ENCODE data around the gene H6PD. TPM values are rescaled to one million over a fixed set of nuclear protein-coding genes. Genes with fewer than 3 reads are reported as not detected.
A peak's percentile ranks its signal among the peaks of the same experiment; 100 is the strongest.

Gene H6PD
- total and polyA plus RNA-seq, 4 donors = 4.8 to 65.4 (median 40.2) TPM

DNA sequence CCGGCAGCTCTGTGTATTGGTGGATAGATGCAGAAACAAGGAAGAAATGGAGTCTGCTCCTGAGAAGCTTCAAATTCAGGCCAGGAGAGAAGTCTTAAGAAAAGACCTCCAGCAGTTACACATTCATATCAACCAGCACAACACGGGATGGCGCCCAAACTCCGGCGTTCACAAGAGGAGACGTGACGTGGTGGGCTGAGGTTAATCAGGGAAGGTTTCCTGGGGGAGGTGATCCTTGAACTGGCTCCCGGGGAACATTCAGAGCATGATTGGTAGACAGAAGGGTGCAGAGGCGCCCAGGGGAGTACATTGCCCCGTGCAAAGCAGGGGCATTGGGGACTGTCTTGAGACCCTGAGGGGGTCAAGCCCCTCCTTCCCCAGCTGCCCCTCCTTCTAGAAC, 30.5 kb downstream of the H6PD start:
- H3K27me3 ChIP-seq (ENCODE audit: control insufficient read depth in 1 of 2, insufficient read depth in 2 of 2, low read length in 1 of 2) = no peaks in the 10 kb centered on the region
- intact Hi-C loops (cut with DNase I) = loop anchor here (5.0 kb wide), 2 partner anchors 222 to 227 kb away; no protein-coding TSS in a partner anchor
- no peak overlapping the region for H3K27ac ChIP-seq (ENCODE audit: low read depth in 1 of 2, low read length in 2 of 2)
- 89 to 90% methylated on average over 10 of the region's 10 CpGs for WGBS, 2 donors
- H3K4me1 ChIP-seq (ENCODE audit: control insufficient read depth in 1 of 2, insufficient read depth in 2 of 2, low read length in 2 of 2) = no peaks in the 10 kb centered on the region
- no peak for ATAC-seq (ENCODE audit: low FRiP score)
- H3K4me3 ChIP-seq (ENCODE audit: low read length in 2 of 2) = no peak overlapping the region
- H3K9me3 ChIP-seq (ENCODE audit: control insufficient read depth, low read length) = no peaks in the 10 kb centered on the region
- H3K36me3 ChIP-seq (ENCODE audit: control insufficient read depth in 1 of 2, insufficient read depth in 2 of 2, low read length in 1 of 2) = peaks cover 0 to 8% of the 10 kb centered on the region in 2 donors
- DNase-seq = peak; percentile 16 to 57

- Histone ChIP-seq H3K4me1 (ENCODE audit: control insufficient read depth in 1 of 2, insufficient read depth in 2 of 2, low read length in 2 of 2) (no peaks in the 10 kb centered on the region), H3K27ac (ENCODE audit: low read depth in 1 of 2, low read length in 2 of 2) (no peak overlapping the region), H3K36me3 (ENCODE audit: control insufficient read depth in 1 of 2, insufficient read depth in 2 of 2, low read length in 1 of 2) (peaks cover 0 to 8% of the 10 kb centered on the region in 2 donors), H3K9me3 (ENCODE audit: control insufficient read depth, low read length) (no peaks in the 10 kb centered on the region), H3K27me3 (ENCODE audit: control insufficient read depth in 1 of 2, insufficient read depth in 2 of 2, low read length in 1 of 2) (no peaks in the 10 kb centered on the region), H3K4me3 (ENCODE audit: low read length in 2 of 2) (no peak overlapping the region)
- DNase-seq (peak; percentile 39 to 67), ATAC-seq (ENCODE audit: low FRiP score) (no peak)
- intact Hi-C loops (cut with DNase I) = loop anchor here (2.0 to 5.0 kb wide), 3 partner anchors 191 to 226 kb away; no protein-coding TSS in a partner anchor
- WGBS, 2 donors = 89 to 91% methylated on average over 12 of the region's 12 CpGs
Observed at GRCh38 chr1:9265968-9266367, 31.4 kb downstream of the H6PD start.

- Histone ChIP-seq H3K4me3 (ENCODE audit: low read length in 2 of 2) (no peak overlapping the region), H3K9me3 (ENCODE audit: control insufficient read depth, low read length) (no peaks in the 10 kb centered on the region), H3K4me1 (ENCODE audit: control insufficient read depth in 1 of 2, insufficient read depth in 2 of 2, low read length in 2 of 2) (no peaks in the 10 kb centered on the region), H3K36me3 (ENCODE audit: control insufficient read depth in 1 of 2, insufficient read depth in 2 of 2, low read length in 1 of 2) (peaks cover 0 to 8% of the 10 kb centered on the region in 2 donors), H3K27ac (ENCODE audit: low read depth in 1 of 2, low read length in 2 of 2) (no peak overlapping the region), H3K27me3 (ENCODE audit: control insufficient read depth in 1 of 2, insufficient read depth in 2 of 2, low read length in 1 of 2) (no peaks in the 10 kb centered on the region)
- intact Hi-C loops (cut with DNase I) = loop anchor here (2.0 to 5.0 kb wide), 3 partner anchors 189 to 225 kb away; no protein-coding TSS in a partner anchor
- WGBS, 2 donors = 65 to 66% methylated on average over 7 of the region's 7 CpGs
- no peak for DNase-seq
- ATAC-seq (ENCODE audit: low FRiP score) = no peak
Observed at GRCh38 chr1:9267352-9267686, 32.7 kb downstream of the H6PD start.

DNA sequence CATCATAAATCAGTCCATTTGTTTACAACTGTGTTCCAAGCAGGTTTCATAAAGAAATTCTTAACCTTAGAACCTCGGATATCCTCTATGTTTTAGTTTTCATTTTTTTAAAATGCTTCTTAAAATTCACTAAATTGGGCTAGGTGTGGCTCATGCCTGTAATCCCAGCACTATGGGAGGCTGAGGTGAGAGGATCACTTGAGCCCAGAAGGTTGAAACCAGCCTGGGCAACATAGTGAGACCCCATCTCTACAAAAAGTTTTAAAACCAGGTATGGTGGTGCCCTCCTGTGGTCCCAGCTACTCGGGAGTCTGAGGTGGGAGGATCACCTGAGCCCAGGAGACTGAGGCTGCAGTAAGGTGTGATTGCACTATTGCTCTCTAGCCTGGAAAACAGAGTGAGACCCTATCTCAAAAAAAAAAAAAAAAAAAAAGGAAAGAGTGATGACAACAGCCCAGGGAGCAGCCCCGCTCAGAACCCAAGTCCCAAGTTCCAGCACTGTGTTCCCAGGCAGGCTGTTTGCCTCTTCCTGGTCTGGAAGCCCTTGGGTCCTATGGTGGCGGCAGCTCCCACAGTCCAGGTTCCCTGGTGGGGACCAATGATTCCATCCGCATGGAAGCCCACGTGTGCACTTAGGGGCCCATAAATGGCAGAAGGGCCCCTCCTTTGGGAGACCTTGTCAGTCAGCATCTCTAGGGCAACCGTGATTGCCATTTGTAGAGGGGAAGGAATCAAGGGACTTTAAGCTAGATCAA, 33.4 kb downstream of the H6PD start:
- no peak overlapping the region for H3K27ac ChIP-seq (ENCODE audit: low read depth in 1 of 2, low read length in 2 of 2)
- WGBS, 2 donors = 86% methylated on average over 7 of the region's 7 CpGs
- peak; percentile 20 to 54 for DNase-seq

DNA sequence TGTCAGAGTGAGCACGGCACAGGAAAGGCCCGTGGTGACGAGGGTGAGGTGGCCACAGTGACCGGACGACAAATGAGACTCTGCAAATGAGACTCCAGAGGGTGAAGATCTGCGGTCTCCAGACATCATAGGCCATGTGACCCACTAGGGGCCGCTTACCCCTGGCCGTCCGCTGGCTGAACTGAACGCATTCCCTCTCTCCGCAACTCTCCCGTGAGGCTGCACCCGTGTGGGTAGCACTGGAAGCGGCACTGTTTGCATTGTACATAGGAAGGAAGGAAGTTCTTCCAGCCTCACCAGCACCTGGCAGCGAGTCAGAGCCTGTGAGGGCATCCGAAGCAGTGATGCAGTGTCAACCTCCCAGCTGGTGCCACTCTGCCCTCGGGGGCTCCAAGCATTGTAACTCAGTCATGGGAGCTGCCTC, 34.5 kb downstream of the H6PD start:
- ATAC-seq (ENCODE audit: low FRiP score) = no peak
- H3K4me3 ChIP-seq (ENCODE audit: low read length in 2 of 2) = no peak overlapping the region
- H3K27me3 ChIP-seq (ENCODE audit: control insufficient read depth in 1 of 2, insufficient read depth in 2 of 2, low read length in 1 of 2) = no peaks in the 10 kb centered on the region
- peaks cover 0 to 2% of the 10 kb centered on the region in 2 donors for H3K36me3 ChIP-seq (ENCODE audit: control insufficient read depth in 1 of 2, insufficient read depth in 2 of 2, low read length in 1 of 2)
- intact Hi-C loops (cut with DNase I) = loop anchor here (5.0 kb wide), 2 partner anchors 218 to 223 kb away; no protein-coding TSS in a partner anchor
- DNase-seq = peak; percentile 24 to 73
- H3K27ac ChIP-seq (ENCODE audit: low read depth in 1 of 2, low read length in 2 of 2) = no peak overlapping the region
- H3K9me3 ChIP-seq (ENCODE audit: control insufficient read depth, low read length) = no peaks in the 10 kb centered on the region
- H3K4me1 ChIP-seq (ENCODE audit: control insufficient read depth in 1 of 2, insufficient read depth in 2 of 2, low read length in 2 of 2) = no peaks in the 10 kb centered on the region
- WGBS, 2 donors = 89% methylated on average over 17 of the region's 17 CpGs

More for the DNA sequence above, 33.4 kb downstream of the H6PD start:
- Histone ChIP-seq H3K9me3 (ENCODE audit: control insufficient read depth, low read length) (no peaks in the 10 kb centered on the region), H3K36me3 (ENCODE audit: control insufficient read depth in 1 of 2, insufficient read depth in 2 of 2, low read length in 1 of 2) (peaks cover 0 to 6% of the 10 kb centered on the region in 2 donors), H3K4me1 (ENCODE audit: control insufficient read depth in 1 of 2, insufficient read depth in 2 of 2, low read length in 2 of 2) (no peaks in the 10 kb centered on the region), H3K27me3 (ENCODE audit: control insufficient read depth in 1 of 2, insufficient read depth in 2 of 2, low read length in 1 of 2) (no peaks in the 10 kb centered on the region), H3K4me3 (ENCODE audit: low read length in 2 of 2) (no peak overlapping the region)
- no peak for ATAC-seq (ENCODE audit: low FRiP score)
- intact Hi-C loops (cut with DNase I) = loop anchor here (2.0 to 5.0 kb wide), 3 partner anchors 189 to 224 kb away; no protein-coding TSS in a partner anchor

- intact Hi-C loops (cut with DNase I) = loop anchor here (5.0 to 10.0 kb wide), 3 partner anchors 218 to 305 kb away; no protein-coding TSS in a partner anchor
- Histone ChIP-seq H3K36me3 (ENCODE audit: control insufficient read depth in 1 of 2, insufficient read depth in 2 of 2, low read length in 1 of 2) (no peaks in the 10 kb centered on the region), H3K27ac (ENCODE audit: low read depth in 1 of 2, low read length in 2 of 2) (no peak overlapping the region), H3K4me3 (ENCODE audit: low read length in 2 of 2) (no peak overlapping the region), H3K9me3 (ENCODE audit: control insufficient read depth, low read length) (no peaks in the 10 kb centered on the region), H3K27me3 (ENCODE audit: control insufficient read depth in 1 of 2, insufficient read depth in 2 of 2, low read length in 1 of 2) (no peaks in the 10 kb centered on the region), H3K4me1 (ENCODE audit: control insufficient read depth in 1 of 2, insufficient read depth in 2 of 2, low read length in 2 of 2) (no peaks in the 10 kb centered on the region)
- WGBS, 2 donors = 83 to 88% methylated on average over 12 of the region's 12 CpGs
- DNase-seq (peak; percentile 18 to 66), ATAC-seq (ENCODE audit: low FRiP score) (no peak)
Observed at GRCh38 chr1:9269721-9270120, 35.1 kb downstream of the H6PD start.

GRCh38 chr1:9270290-9270883, 35.8 kb downstream of the H6PD start:
- DNase-seq = peak; percentile 44 to 66
- no peak for ATAC-seq (ENCODE audit: low FRiP score)
- no peaks in the 10 kb centered on the region for H3K27me3 ChIP-seq (ENCODE audit: control insufficient read depth in 1 of 2, insufficient read depth in 2 of 2, low read length in 1 of 2)
- H3K4me3 ChIP-seq (ENCODE audit: low read length in 2 of 2) = no peak overlapping the region
- WGBS, 2 donors = 88 to 89% methylated on average over 15 of the region's 15 CpGs
- no peaks in the 10 kb centered on the region for H3K4me1 ChIP-seq (ENCODE audit: control insufficient read depth in 1 of 2, insufficient read depth in 2 of 2, low read length in 2 of 2)
- H3K27ac ChIP-seq (ENCODE audit: low read depth in 1 of 2, low read length in 2 of 2) = no peak overlapping the region
- intact Hi-C loops (cut with DNase I) = loop anchor here in 1 of 2 donors (10.0 kb wide), 1 partner anchor 304 kb away; no protein-coding TSS in a partner anchor
- H3K36me3 ChIP-seq (ENCODE audit: control insufficient read depth in 1 of 2, insufficient read depth in 2 of 2, low read length in 1 of 2) = no peaks in the 10 kb centered on the region
- H3K9me3 ChIP-seq (ENCODE audit: control insufficient read depth, low read length) = no peaks in the 10 kb centered on the region

DNA sequence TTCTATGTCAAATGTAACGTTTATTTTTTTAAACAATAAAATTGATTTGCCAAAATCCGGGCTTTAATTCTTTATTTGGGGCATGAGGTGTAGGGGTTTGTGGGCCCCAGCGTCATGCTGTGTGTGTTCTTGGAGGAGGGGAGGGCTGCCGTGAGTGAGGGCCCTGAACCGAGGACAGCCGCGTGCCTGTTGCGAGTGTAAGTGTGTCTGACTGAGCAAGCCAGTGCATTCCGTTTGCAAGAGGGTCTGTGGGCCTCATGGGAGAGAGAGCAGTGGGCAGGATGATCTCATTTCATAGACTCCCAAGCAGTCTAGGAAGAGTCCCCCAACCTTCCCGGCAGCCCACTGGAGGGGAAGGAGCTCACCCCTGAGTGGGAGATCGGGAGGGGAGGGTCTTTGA, 36.7 kb downstream of the H6PD start:
- intact Hi-C loops (cut with DNase I) = loop anchor here in 1 of 2 donors (10.0 kb wide), 1 partner anchor 304 kb away; no protein-coding TSS in a partner anchor
- Histone ChIP-seq H3K4me3 (ENCODE audit: low read length in 2 of 2) (no peak overlapping the region), H3K27ac (ENCODE audit: low read depth in 1 of 2, low read length in 2 of 2) (no peak overlapping the region), H3K4me1 (ENCODE audit: control insufficient read depth in 1 of 2, insufficient read depth in 2 of 2, low read length in 2 of 2) (no peaks in the 10 kb centered on the region), H3K27me3 (ENCODE audit: control insufficient read depth in 1 of 2, insufficient read depth in 2 of 2, low read length in 1 of 2) (no peaks in the 10 kb centered on the region), H3K9me3 (ENCODE audit: control insufficient read depth, low read length) (no peaks in the 10 kb centered on the region), H3K36me3 (ENCODE audit: control insufficient read depth in 1 of 2, insufficient read depth in 2 of 2, low read length in 1 of 2) (no peaks in the 10 kb centered on the region)
- whole genome bisulfite sequencing, 2 donors = 73 to 78% methylated on average over 11 of the region's 11 CpGs
- DNase-seq = peak in 1 of 2 donors; percentile 47
- no peak for ATAC-seq (ENCODE audit: low FRiP score)

Measured in aorta (tissue), 5 donors.